SK-N-SH (cell line): ENCODE measurements around the gene SNCG. TPM values are rescaled to one million over a fixed set of nuclear protein-coding genes. Genes with fewer than 3 reads are reported as not detected.

Experiments used
- CTCF ChIA-PET: fragments of 300-600, 350-600 bp; formaldehyde crosslinking; extraction: SDS; loops from one replicate; lab custom pipeline; 2021; lab: Yijun Ruan, JAX
- POLR2A ChIA-PET: fragments of 350-600 bp; sonication (Branson Sonifier 250); formaldehyde crosslinking; extraction: SDS; loops from one replicate; lab custom pipeline; 2020; ENCODE audit warnings: antibody characterized with exemption, inconsistent platforms; lab: Yijun Ruan, JAX
- DNase-seq: peaks from one replicate; pipeline ENCODE4 v3.0.0; 2012
- H2AFZ ChIP-seq: fragments of 200-600 bp; sonication (generic); 2 replicates; pipeline ENCODE4 v1.8.1; 2016; ENCODE audit warnings: antibody characterized with exemption, mild to moderate bottlenecking, low read depth
- H3F3A ChIP-seq: fragments of 200-600 bp; sonication (generic); replicated peaks from 2 replicates; pipeline ENCODE3; 2016; ENCODE audit warnings: antibody characterized with exemption, mild to moderate bottlenecking; ENCODE audit not compliant: insufficient read depth
- H3K27ac ChIP-seq, 2 experiments: fragments of 200-500 bp in 1 of 2; fragments of 200-600 bp in 1 of 2; sonication (Bioruptor generic) in 1 of 2; sonication (generic), shearing (Covaris generic) in 1 of 2; 2 replicates each; pipeline versions ENCODE4 v1.5.1 to v1.6.1; 2014 to 2016; ENCODE audit warnings: low read depth in 2 of 2, inconsistent platforms in 1 of 2, low read length in 1 of 2, mild to moderate bottlenecking in 1 of 2, mixed read lengths in 1 of 2
- H3K27me3 ChIP-seq: fragments of 200-600 bp; sonication (generic), shearing (Covaris generic); 2 replicates; pipeline ENCODE4 v1.6.1; 2016; ENCODE audit warnings: mixed run types; ENCODE audit not compliant: insufficient read depth
- H3K36me3 ChIP-seq, 2 experiments: fragments of 200-500 bp in 1 of 2; fragments of 200-600 bp in 1 of 2; sonication (Bioruptor generic) in 1 of 2; sonication (generic) in 1 of 2; replicated peaks in 1 of 2; 2 replicates each; pipeline versions ENCODE3 to v1.5.1; 2014 to 2016; ENCODE audit warnings: low read length in 1 of 2, mild to moderate bottlenecking in 1 of 2; ENCODE audit not compliant: insufficient read depth in 2 of 2, control insufficient read depth in 1 of 2
- H3K4me1 ChIP-seq, 2 experiments: fragments of 200-500 bp in 1 of 2; fragments of 200-600 bp in 1 of 2; sonication (Bioruptor generic) in 1 of 2; sonication (generic), shearing (Covaris generic) in 1 of 2; 2 replicates each; pipeline versions ENCODE4 v1.5.1 to v1.6.1; 2014 to 2016; ENCODE audit warnings: low read depth in 1 of 2, low read length in 1 of 2, mixed run types in 1 of 2; ENCODE audit not compliant: insufficient read depth in 2 of 2, control insufficient read depth in 1 of 2
- H3K4me2 ChIP-seq: fragments of 200-600 bp; sonication (generic), shearing (Covaris generic); 2 replicates; pipeline ENCODE4 v1.6.1; 2017; ENCODE audit warnings: mixed run types
- H3K4me3 ChIP-seq, 2 experiments: fragments of 200-500 bp in 1 of 2; fragments of 200-600 bp in 1 of 2; sonication (Bioruptor generic) in 1 of 2; sonication (generic), shearing (Covaris generic) in 1 of 2; 2 replicates each; pipeline versions ENCODE4 v1.5.1 to v1.8.1; 2014 to 2016; ENCODE audit warnings: low read depth in 2 of 2, inconsistent platforms in 1 of 2, low read length in 1 of 2, mild to moderate bottlenecking in 1 of 2, mixed read lengths in 1 of 2, moderate library complexity in 1 of 2
- H3K79me2 ChIP-seq: fragments of 200-600 bp; sonication (generic); 2 replicates; pipeline ENCODE4 v1.8.1; 2017; ENCODE audit warnings: mild to moderate bottlenecking; ENCODE audit not compliant: insufficient read depth
- H3K9ac ChIP-seq: fragments of 200-600 bp; sonication (generic); 2 replicates; pipeline ENCODE4 v1.6.1; 2017; ENCODE audit warnings: mixed run types
- H3K9me2 ChIP-seq: fragments of 200-600 bp; sonication (generic); 2 replicates; pipeline ENCODE4 v1.6.1; 2017; ENCODE audit warnings: mixed run types
- H3K9me3 ChIP-seq: fragments of 200-600 bp; sonication (generic); 2 replicates; pipeline ENCODE4 v1.6.1; 2017; ENCODE audit warnings: mixed run types, mild to moderate bottlenecking, moderate library complexity
- H4K20me1 ChIP-seq: fragments of 200-600 bp; sonication (generic); 2 replicates; pipeline ENCODE4 v1.6.1; 2017; ENCODE audit warnings: mild to moderate bottlenecking, mixed run types; ENCODE audit not compliant: insufficient read depth
- CHD2 ChIP-seq: fragments of 150-350 bp; IDR thresholded peaks from 2 replicates; pipeline ENCODE4 v1.6.1; 2018; ENCODE audit warnings: low read length; ENCODE audit not compliant: partially characterized antibody
- ELF1 ChIP-seq: IDR thresholded peaks from 2 replicates; pipeline ENCODE4 v1.4.0; 2012
- EP300 ChIP-seq, 2 experiments: IDR thresholded peaks; 2 replicates each; pipeline versions ENCODE4 v1.4.0 to v1.6.1; 2012; ENCODE audit warnings: borderline replicate concordance in 1 of 2, low read depth in 1 of 2, low read length in 1 of 2
- FOXM1 ChIP-seq: IDR thresholded peaks from 2 replicates; pipeline ENCODE4 v1.4.0; 2012; ENCODE audit warnings: low read depth, mild to moderate bottlenecking
- MEF2A ChIP-seq: IDR thresholded peaks from 2 replicates; pipeline ENCODE4 v1.4.0; 2012; ENCODE audit warnings: low read depth, borderline replicate concordance
- NRF1 ChIP-seq: IDR thresholded peaks from 2 replicates; pipeline ENCODE4 v1.6.1; 2012; ENCODE audit warnings: low read depth, mild to moderate bottlenecking, low read length
- POLR2AphosphoS5 ChIP-seq: IDR thresholded peaks from 2 replicates; pipeline ENCODE4 v1.6.1; 2012; ENCODE audit warnings: low read depth, low read length
- RFX5 ChIP-seq: IDR thresholded peaks from 2 replicates; pipeline ENCODE4 v1.6.1; 2012; ENCODE audit warnings: mild to moderate bottlenecking, improper control_type of control experiment, low read length
- SIN3A ChIP-seq: IDR thresholded peaks from 2 replicates; pipeline ENCODE4 v1.6.1; 2012; ENCODE audit warnings: low read depth, mild to moderate bottlenecking, low read length, moderate library complexity, borderline replicate concordance
- SMC3 ChIP-seq: IDR thresholded peaks from 2 replicates; pipeline ENCODE4 v1.6.1; 2012; ENCODE audit warnings: low read depth, low read length, improper control_type of control experiment
- TCF12 ChIP-seq: IDR thresholded peaks from 2 replicates; pipeline ENCODE4 v1.4.0; 2012
- WGBS: methylation state at CpG from one replicate; pipeline ENCODE4 v1.1.6; 2017; ENCODE audit warnings: low lambda C conversion rate; 5-methylcytosine and 5-hydroxymethylcytosine counted together
- polyA plus RNA-seq, 3 experiments: library from polyadenylated mRNA; depleted of rRNA; stranded (reverse); fragments of >200 nt; gene quantifications; 2 replicates each; pipeline ENCODE4 v1.2.3, GENCODE V29; 2012
- TF ChIP-seq, protein P1 (sequence below): IDR thresholded peaks from 2 replicates; pipeline ENCODE4; 2012
- TF ChIP-seq, protein P2 (sequence below): IDR thresholded peaks from 2 replicates; pipeline ENCODE4 v1.4.0; 2012; ENCODE audit warnings: low read depth, borderline replicate concordance
- TF ChIP-seq, protein P3 (sequence below): fragments of 150-350 bp; IDR thresholded peaks from 2 replicates; pipeline ENCODE4 v1.6.1; 2016; ENCODE audit warnings: mild to moderate bottlenecking, low read depth, low read length

Gene SNCG
- polyA plus RNA-seq, 1 of the 3 experiments (the other 2 are of a cell fraction): 4.3 TPM

DNA sequence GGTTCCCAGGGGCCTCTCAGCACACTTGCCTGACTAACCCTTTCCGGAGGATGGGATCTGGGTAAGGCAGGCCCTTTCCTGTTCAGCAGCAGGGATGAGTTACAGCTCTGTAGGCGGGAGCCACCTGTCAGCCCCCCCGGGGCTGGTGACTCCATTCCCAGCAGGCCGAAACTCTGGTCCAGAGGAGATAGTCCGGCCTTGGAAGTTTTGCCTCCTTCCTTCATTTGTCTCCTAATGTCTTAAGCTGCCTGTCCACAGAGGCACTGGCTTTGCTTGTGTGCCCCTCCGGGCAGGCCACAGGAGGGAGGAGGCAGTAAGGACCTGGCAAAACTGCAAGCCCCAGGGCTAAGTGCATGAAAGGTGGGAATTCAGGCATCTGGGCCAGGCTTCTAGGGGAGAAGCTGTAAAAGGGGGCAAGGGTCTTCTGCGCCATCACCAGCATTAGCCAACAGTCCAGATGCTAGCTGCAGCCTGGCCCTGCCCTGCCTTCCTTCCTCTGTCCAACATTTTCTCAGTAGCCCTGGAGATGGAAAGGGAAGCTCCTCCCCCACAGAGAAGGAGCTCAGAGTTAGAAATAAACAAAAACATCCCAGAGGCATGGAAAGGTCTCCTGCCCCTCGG, 11.1 kb downstream of the SNCG start:
- Histone ChIP-seq H2AFZ (no peak overlapping the region), H3K36me3 (no peaks in the 10 kb centered on the region), H3K4me1 (peaks cover 0 to 6% of the 10 kb centered on the region in 2 experiments; a peak in 1 of 4 replicates), H3K9ac (no peak overlapping the region), H3K4me2 (no peak overlapping the region), H3K9me3 (no peaks in the 10 kb centered on the region), H3K4me3 (no peak overlapping the region), H3K9me2 (no peaks in the 10 kb centered on the region), H3K27me3 (no peaks in the 10 kb centered on the region), H3K27ac (no peak overlapping the region), H4K20me1 (no peaks in the 10 kb centered on the region), H3K79me2 (no peaks in the 10 kb centered on the region), H3F3A (no peaks in the 10 kb centered on the region)
- WGBS: 75% methylated on average over 4 of the region's 8 CpGs
- TF ChIP-seq NRF1 (no peak), RFX5 (no peak), ELF1 (no peak), POLR2AphosphoS5 (no peak), SIN3A (no peak), TCF12 (no peak), MEF2A (no peak), SMC3 (no peak), CHD2 (no peak), FOXM1 (no peak), EP300 (IDR thresholded peaks at IDR 0.05; ENCODE audit: borderline replicate concordance in 1 of 2, low read depth in 1 of 2, low read length in 1 of 2) (no peak)
- TF ChIP-seq, protein P1, sequence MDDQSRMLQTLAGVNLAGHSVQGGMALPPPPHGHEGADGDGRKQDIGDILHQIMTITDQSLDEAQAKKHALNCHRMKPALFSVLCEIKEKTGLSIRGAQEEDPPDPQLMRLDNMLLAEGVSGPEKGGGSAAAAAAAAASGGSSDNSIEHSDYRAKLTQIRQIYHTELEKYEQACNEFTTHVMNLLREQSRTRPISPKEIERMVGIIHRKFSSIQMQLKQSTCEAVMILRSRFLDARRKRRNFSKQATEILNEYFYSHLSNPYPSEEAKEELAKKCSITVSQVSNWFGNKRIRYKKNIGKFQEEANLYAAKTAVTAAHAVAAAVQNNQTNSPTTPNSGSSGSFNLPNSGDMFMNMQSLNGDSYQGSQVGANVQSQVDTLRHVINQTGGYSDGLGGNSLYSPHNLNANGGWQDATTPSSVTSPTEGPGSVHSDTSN: no peak
- TF ChIP-seq, protein P2, sequence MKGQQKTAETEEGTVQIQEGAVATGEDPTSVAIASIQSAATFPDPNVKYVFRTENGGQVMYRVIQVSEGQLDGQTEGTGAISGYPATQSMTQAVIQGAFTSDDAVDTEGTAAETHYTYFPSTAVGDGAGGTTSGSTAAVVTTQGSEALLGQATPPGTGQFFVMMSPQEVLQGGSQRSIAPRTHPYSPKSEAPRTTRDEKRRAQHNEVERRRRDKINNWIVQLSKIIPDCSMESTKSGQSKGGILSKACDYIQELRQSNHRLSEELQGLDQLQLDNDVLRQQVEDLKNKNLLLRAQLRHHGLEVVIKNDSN: no peak
- TF ChIP-seq, protein P3, sequence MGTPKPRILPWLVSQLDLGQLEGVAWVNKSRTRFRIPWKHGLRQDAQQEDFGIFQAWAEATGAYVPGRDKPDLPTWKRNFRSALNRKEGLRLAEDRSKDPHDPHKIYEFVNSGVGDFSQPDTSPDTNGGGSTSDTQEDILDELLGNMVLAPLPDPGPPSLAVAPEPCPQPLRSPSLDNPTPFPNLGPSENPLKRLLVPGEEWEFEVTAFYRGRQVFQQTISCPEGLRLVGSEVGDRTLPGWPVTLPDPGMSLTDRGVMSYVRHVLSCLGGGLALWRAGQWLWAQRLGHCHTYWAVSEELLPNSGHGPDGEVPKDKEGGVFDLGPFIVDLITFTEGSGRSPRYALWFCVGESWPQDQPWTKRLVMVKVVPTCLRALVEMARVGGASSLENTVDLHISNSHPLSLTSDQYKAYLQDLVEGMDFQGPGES: no peak
- ChIA-PET CTCF (interaction anchor here (0.8 to 1.4 kb wide), 5 partner anchors 9 to 124 kb away, joined by 3 to 6 read pairs (median 4); partner anchors contain the start of gene SNCG), POLR2A (no interaction called here)
- DNase-seq: no peak
